ENCODE data around the gene BMPR1B.

DNA sequence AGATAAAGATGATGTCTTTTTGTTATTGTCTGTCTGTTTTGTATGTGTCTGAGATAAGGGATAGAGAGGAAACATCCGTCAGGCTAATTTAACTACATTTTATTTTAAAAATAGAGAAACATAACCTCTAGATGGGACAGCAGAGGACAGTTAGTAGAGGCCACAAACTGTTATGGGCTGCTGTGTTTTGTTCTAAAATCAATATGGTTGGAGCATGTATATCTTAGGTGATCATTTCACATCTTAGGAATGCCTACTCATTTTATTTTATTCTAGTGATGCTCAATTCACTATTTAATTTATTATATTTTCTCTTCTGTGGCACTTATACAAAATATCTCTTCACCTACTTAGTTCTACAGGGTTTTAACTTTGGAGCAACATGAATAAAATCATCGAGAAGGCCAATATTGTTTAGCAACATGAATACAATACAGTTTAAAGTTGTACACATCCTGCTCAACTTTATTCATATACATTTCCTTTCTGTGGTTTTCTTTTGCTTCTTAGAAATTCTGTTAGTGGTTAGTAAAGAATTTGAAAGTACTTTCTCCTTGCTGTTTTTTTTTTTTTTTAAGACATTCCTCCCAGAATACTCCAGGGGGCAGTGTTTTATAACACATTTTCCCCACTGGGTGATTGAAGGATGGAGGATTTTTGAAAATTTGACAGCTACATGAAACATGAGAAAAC lies 398.1 kb downstream of the BMPR1B start:
- TF ChIP-seq, protein P1, sequence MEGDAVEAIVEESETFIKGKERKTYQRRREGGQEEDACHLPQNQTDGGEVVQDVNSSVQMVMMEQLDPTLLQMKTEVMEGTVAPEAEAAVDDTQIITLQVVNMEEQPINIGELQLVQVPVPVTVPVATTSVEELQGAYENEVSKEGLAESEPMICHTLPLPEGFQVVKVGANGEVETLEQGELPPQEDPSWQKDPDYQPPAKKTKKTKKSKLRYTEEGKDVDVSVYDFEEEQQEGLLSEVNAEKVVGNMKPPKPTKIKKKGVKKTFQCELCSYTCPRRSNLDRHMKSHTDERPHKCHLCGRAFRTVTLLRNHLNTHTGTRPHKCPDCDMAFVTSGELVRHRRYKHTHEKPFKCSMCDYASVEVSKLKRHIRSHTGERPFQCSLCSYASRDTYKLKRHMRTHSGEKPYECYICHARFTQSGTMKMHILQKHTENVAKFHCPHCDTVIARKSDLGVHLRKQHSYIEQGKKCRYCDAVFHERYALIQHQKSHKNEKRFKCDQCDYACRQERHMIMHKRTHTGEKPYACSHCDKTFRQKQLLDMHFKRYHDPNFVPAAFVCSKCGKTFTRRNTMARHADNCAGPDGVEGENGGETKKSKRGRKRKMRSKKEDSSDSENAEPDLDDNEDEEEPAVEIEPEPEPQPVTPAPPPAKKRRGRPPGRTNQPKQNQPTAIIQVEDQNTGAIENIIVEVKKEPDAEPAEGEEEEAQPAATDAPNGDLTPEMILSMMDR (IDR thresholded peaks at IDR 0.05; ENCODE audit: poor library complexity): peak; percentile 76
- TF ChIP-seq EZH2 (IDR thresholded peaks at IDR 0.05; ENCODE audit: borderline replicate concordance): no peak
- no peak for TF ChIP-seq EZH2phosphoT487 (IDR thresholded peaks at IDR 0.05; ENCODE audit: low read depth, severe bottlenecking, unreplicated experiment)

Data from hepatocyte (in vitro differentiated cells).